Liver (tissue), 9 donors: ENCODE data around the gene XRCC6. TPM values are rescaled to one million over a fixed set of nuclear protein-coding genes. Genes with fewer than 3 reads are reported as not detected.
A peak's percentile ranks its signal among the peaks of the same experiment; 100 is the strongest.
"Not testable (repeated sequence)": the region's sequence is repeated elsewhere in the genome, so short reads cannot be mapped to it uniquely, and the experiment has no call there.

ENCODE experiments used
- DNase-seq: peaks from one replicate; pipeline ENCODE4 v3.0.0-alpha.2; 2017; ENCODE audit warnings: low spot score
- H3K27ac ChIP-seq, 2 donors: one replicate each; pipeline ENCODE4 v1.7.0; 2013; ENCODE audit warnings: inconsistent platforms in 2 of 2, low read length in 2 of 2, control low read depth in 1 of 2, low read depth in 1 of 2, mild to moderate bottlenecking in 1 of 2
- H3K27me3 ChIP-seq, 4 donors: one replicate each; pipeline versions ENCODE4 v1.6.1 to v1.7.0; 2013; ENCODE audit warnings: low read length in 3 of 4, inconsistent platforms in 1 of 4, mild to moderate bottlenecking in 1 of 4, moderate library complexity in 1 of 4; ENCODE audit not compliant: control insufficient read depth in 4 of 4, insufficient read depth in 4 of 4
- H3K36me3 ChIP-seq, 4 donors: one replicate each; pipeline versions ENCODE4 v1.6.1 to v1.7.0; 2013; ENCODE audit warnings: low read length in 3 of 4, mild to moderate bottlenecking in 3 of 4, low read depth in 1 of 4, moderate library complexity in 1 of 4; ENCODE audit not compliant: control insufficient read depth in 4 of 4, insufficient read depth in 3 of 4
- H3K4me1 ChIP-seq, 4 donors: one replicate each; pipeline versions ENCODE4 v1.6.1 to v1.7.0; 2013; ENCODE audit warnings: low read length in 3 of 4, mild to moderate bottlenecking in 3 of 4, moderate library complexity in 1 of 4; ENCODE audit not compliant: control insufficient read depth in 4 of 4, insufficient read depth in 4 of 4
- H3K4me3 ChIP-seq, 3 donors: one replicate each; pipeline versions ENCODE4 v1.6.1 to v1.7.0; 2013; ENCODE audit warnings: low read length in 3 of 3, control low read depth in 1 of 3, low read depth in 1 of 3, mild to moderate bottlenecking in 1 of 3
- H3K9ac ChIP-seq, 2 donors: one replicate each; pipeline ENCODE4 v1.7.0; 2013; ENCODE audit warnings: low read length in 2 of 2, mild to moderate bottlenecking in 2 of 2, moderate library complexity in 2 of 2, control low read depth in 1 of 2, low read depth in 1 of 2
- H3K9me3 ChIP-seq, 4 donors: one replicate each; pipeline versions ENCODE4 v1.6.1 to v1.7.0; 2013; ENCODE audit warnings: low read length in 3 of 4; ENCODE audit not compliant: control insufficient read depth in 4 of 4
- EGR1 ChIP-seq, 2 donors: IDR thresholded peaks; 2 replicates each; pipeline ENCODE4 v1.6.1; 2016 to 2018; ENCODE audit warnings: antibody characterized with exemption in 2 of 2, low read depth in 2 of 2
- FOXA1 ChIP-seq: IDR thresholded peaks from 2 replicates; pipeline ENCODE4 v1.6.1; 2016; ENCODE audit warnings: antibody characterized with exemption
- FOXA2 ChIP-seq: IDR thresholded peaks from 2 replicates; pipeline ENCODE4 v1.6.1; 2016; ENCODE audit warnings: antibody characterized with exemption
- GABPA ChIP-seq, 2 donors: IDR thresholded peaks in 1 of 2; conservative IDR thresholded peaks in 1 of 2; 2 replicates each; pipeline ENCODE4 v1.6.1; 2016; ENCODE audit warnings: antibody characterized with exemption in 2 of 2, mild to moderate bottlenecking in 1 of 2, moderate library complexity in 1 of 2
- HNF4A ChIP-seq, 2 donors: conservative IDR thresholded peaks; 2 replicates each; pipeline ENCODE4 v1.6.1; 2016; ENCODE audit warnings: antibody characterized with exemption in 2 of 2, mild to moderate bottlenecking in 2 of 2
- HNF4G ChIP-seq: IDR thresholded peaks from 2 replicates; pipeline ENCODE4 v1.6.1; 2016; ENCODE audit warnings: antibody characterized with exemption
- JUND ChIP-seq, 2 donors: IDR thresholded peaks; 2 replicates each; pipeline ENCODE4 v1.6.1; 2016; ENCODE audit warnings: antibody characterized with exemption in 2 of 2
- NR2F2 ChIP-seq: IDR thresholded peaks from 2 replicates; pipeline ENCODE4 v1.6.1; 2016; ENCODE audit warnings: antibody characterized with exemption
- RAD21 ChIP-seq, 2 donors: IDR thresholded peaks; 2 replicates each; pipeline ENCODE4 v1.6.1; 2016; ENCODE audit warnings: antibody characterized with exemption in 2 of 2, mild to moderate bottlenecking in 2 of 2
- RXRA ChIP-seq, 2 donors: IDR thresholded peaks; 2 replicates each; pipeline ENCODE4 v1.6.1; 2017 to 2018; ENCODE audit warnings: antibody characterized with exemption in 2 of 2, mild to moderate bottlenecking in 1 of 2
- SP1 ChIP-seq: IDR thresholded peaks from 2 replicates; pipeline ENCODE4 v1.6.1; 2018; ENCODE audit warnings: antibody characterized with exemption, mild to moderate bottlenecking
- TAF1 ChIP-seq: conservative IDR thresholded peaks from 2 replicates; pipeline ENCODE4 v1.6.1; 2016; ENCODE audit warnings: antibody characterized with exemption, mild to moderate bottlenecking
- YY1 ChIP-seq: IDR thresholded peaks from 2 replicates; pipeline ENCODE4 v1.6.1; 2016; ENCODE audit warnings: antibody characterized with exemption, mild to moderate bottlenecking
- WGBS: extraction: QIAGEN DNeasy Blood & Tissue Kit; methylation state at CpG from one replicate; pipeline ENCODE4 v1.1.7; 2013; 5-methylcytosine and 5-hydroxymethylcytosine counted together
- polyA plus RNA-seq, 2 donors: library from polyadenylated mRNA; stranded (reverse) in 1 of 2; unstranded in 1 of 2; fragments of 200-250 nt in 1 of 2; fragments of >200 nt in 1 of 2; fragmentation: Nextera tagmentation in 1 of 2; extraction: Ambion mirVana in 1 of 2; gene quantifications; one replicate each; pipeline versions ENCODE4 v1.2.1 to v1.2.3, GENCODE V29; 2013 to 2015
- total RNA-seq, 2 donors: library from RNA; depleted of rRNA; stranded (reverse); fragments of >200 nt; gene quantifications; one replicate each; pipeline ENCODE4 v1.2.3, GENCODE V29; 2014
- TF ChIP-seq, protein P1 (sequence below): IDR thresholded peaks from 2 replicates; pipeline ENCODE4 v1.6.1; 2016; ENCODE audit warnings: antibody characterized with exemption
- TF ChIP-seq, protein P2 (sequence below): IDR thresholded peaks from 2 replicates; pipeline ENCODE4 v1.6.1; 2016; ENCODE audit warnings: antibody characterized with exemption
- TF ChIP-seq, protein P3 (sequence below): IDR thresholded peaks from 2 replicates; pipeline ENCODE4 v1.6.1; 2016; ENCODE audit warnings: antibody characterized with exemption, mild to moderate bottlenecking
- TF ChIP-seq, protein P4 (sequence below): IDR thresholded peaks from 2 replicates; pipeline ENCODE4 v1.6.1; 2016; ENCODE audit warnings: antibody characterized with exemption
- TF ChIP-seq, protein P5 (sequence below): fragments of 150-350 bp; IDR thresholded peaks from 2 replicates; pipeline ENCODE4 v1.5.1; 2017; ENCODE audit warnings: improper control_type of control experiment, low read depth, low read length; ENCODE audit not compliant: missing input control
- donor health status: healthy.
- donor health status: healthy.
- donor health status: healthy.
- donor health status: healthy.
- donor health status: healthy.

XRCC6 gene
- total and polyA plus RNA-seq, 4 donors: 81.8 to 148 (median 96.0) TPM

DNA sequence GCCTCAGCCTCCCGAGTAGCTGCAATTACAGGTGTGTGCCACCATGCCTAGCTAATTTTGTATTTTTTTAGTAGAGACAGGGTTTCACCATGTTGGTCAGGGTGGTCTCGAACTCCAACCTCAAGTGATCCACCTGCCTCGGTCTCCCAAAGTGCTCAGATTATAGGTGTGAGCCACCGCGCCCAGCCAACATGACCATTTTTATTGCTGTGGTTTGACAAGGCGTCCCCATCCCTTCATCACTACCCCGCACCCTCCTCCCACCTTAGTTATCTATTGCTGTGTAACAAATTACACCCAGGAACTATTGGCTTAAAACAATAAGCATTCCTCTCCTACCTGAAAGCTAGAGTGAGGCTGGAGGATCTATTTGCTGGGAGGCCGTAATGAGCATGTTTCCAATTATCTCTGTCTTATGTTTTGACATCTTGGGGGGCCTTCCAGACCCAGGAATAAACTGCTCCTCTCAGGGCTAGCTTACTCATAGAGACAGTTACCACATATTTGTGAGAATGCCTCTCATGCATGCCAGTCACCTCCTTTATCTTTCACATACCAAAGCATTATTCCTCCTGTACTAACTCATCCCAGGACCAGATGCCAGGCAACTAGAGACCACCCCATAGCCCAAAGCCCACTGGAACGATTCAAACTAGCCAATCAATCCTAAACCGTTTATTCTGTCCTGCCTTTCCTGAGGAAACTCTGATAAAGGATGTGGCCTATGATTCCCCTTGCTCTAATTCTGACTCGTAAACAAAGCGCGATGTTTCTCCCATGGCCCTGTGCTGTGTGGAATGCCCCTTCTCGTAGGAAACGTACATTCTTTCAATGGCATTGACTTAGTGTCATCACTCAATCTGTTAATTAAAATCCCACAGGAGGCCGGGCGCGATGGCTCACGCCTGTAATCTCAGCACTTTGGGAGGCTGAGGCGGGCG, 48.1 kb downstream of the XRCC6 start:
- no peaks in the 10 kb centered on the region for H3K27me3 ChIP-seq
- no peak overlapping the region for H3K27ac ChIP-seq
- no peaks in the 10 kb centered on the region for H3K9me3 ChIP-seq
- peaks cover 0 to 3% (median 1%) of the 10 kb centered on the region in 4 donors for H3K4me1 ChIP-seq
- 88% methylated on average over 21 of the region's 21 CpGs for WGBS
- no peak overlapping the region for H3K4me3 ChIP-seq
- H3K9ac ChIP-seq: no peak overlapping the region
- TF ChIP-seq GABPA (IDR thresholded peaks at IDR 0.05 in 1 of 2, conservative IDR thresholded peaks at IDR 0.05 in 1 of 2): no peak
- no peak for TF ChIP-seq RAD21 (IDR thresholded peaks at IDR 0.05)
- TF ChIP-seq JUND (IDR thresholded peaks at IDR 0.05): no peak
- TF ChIP-seq FOXA1: no peak
- DNase-seq: no peak
- H3K36me3 ChIP-seq: peaks cover 0 to 15% (median 13%) of the 10 kb centered on the region in 4 donors

DNA sequence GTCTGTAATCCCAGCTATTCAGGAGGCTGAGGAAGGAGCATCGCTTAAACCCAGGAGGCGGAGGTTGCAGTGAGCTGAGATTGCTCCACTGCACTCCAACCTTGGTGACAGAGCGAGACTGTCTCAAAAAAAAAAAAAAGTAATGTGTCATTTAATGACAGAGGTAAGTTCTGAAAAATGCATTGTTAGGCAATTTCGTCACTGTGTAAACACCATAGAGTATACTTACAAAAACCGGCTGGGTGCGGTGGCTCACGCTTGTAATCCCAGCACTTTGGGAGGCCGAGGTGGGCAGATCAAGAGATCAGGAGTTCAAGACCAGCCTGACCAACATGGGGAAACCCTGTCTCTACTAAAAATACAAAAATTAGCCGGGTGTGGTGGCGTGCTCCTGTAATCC, 51.0 kb downstream of the XRCC6 start:
- DNase-seq, H3K27me3 ChIP-seq, H3K9me3 ChIP-seq, H3K27ac ChIP-seq, H3K4me1 ChIP-seq, H3K4me3 ChIP-seq, H3K9ac ChIP-seq: not testable (repeated sequence)
- peaks cover 0 to 23% (median 12%) of the 10 kb centered on the region in 4 donors for H3K36me3 ChIP-seq
- peak; percentile 24 for TF ChIP-seq FOXA2
- WGBS: 69% methylated on average over 10 of the region's 10 CpGs

DNA sequence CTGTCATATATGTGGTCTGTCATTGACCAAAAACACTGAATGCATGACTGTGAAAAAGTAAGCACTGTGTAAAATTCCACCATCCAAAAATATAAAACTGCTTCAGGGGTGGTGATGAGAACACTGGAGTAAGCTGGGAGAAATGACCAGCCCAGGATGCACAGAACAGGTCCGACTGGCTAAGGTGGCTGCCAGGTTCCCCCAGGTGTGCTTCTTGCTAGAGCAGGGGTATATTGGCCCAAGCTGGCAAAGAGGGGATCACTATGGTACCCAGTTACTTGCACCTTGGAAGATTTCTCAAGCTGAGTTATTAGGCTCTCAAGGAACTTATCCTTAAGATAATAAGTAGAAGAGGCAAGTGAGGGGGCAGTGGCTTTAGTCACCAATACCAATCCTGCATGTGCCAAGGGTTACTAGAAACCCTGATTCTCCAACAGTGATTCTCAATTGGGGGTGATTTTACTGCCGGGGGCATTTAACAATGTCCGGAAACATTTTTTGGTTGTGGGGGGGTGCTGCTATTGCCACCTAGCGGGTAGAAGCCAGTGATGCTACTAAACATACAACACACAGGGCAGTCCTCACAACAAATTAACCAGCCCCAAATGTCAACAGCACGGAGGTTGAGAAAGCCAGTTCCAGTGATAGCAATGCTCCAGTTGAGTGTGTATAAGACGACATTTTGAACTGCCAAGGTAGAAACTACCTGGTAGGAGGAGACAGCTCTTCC, 51.9 kb downstream of the XRCC6 start:
- peaks cover 0 to 28% (median 14%) of the 10 kb centered on the region in 4 donors for H3K36me3 ChIP-seq
- no peak overlapping the region for H3K27ac ChIP-seq
- no peak for DNase-seq
- TF ChIP-seq, protein P1, sequence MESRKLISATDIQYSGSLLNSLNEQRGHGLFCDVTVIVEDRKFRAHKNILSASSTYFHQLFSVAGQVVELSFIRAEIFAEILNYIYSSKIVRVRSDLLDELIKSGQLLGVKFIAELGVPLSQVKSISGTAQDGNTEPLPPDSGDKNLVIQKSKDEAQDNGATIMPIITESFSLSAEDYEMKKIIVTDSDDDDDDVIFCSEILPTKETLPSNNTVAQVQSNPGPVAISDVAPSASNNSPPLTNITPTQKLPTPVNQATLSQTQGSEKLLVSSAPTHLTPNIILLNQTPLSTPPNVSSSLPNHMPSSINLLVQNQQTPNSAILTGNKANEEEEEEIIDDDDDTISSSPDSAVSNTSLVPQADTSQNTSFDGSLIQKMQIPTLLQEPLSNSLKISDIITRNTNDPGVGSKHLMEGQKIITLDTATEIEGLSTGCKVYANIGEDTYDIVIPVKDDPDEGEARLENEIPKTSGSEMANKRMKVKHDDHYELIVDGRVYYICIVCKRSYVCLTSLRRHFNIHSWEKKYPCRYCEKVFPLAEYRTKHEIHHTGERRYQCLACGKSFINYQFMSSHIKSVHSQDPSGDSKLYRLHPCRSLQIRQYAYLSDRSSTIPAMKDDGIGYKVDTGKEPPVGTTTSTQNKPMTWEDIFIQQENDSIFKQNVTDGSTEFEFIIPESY: no peak
- peak in 1 of 2 donors; percentile 10 for TF ChIP-seq HNF4A (conservative IDR thresholded peaks at IDR 0.05)
- TF ChIP-seq, protein P2, sequence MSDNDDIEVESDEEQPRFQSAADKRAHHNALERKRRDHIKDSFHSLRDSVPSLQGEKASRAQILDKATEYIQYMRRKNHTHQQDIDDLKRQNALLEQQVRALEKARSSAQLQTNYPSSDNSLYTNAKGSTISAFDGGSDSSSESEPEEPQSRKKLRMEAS: no peak
- TF ChIP-seq SP1: peak; percentile 53
- TF ChIP-seq, protein P3, sequence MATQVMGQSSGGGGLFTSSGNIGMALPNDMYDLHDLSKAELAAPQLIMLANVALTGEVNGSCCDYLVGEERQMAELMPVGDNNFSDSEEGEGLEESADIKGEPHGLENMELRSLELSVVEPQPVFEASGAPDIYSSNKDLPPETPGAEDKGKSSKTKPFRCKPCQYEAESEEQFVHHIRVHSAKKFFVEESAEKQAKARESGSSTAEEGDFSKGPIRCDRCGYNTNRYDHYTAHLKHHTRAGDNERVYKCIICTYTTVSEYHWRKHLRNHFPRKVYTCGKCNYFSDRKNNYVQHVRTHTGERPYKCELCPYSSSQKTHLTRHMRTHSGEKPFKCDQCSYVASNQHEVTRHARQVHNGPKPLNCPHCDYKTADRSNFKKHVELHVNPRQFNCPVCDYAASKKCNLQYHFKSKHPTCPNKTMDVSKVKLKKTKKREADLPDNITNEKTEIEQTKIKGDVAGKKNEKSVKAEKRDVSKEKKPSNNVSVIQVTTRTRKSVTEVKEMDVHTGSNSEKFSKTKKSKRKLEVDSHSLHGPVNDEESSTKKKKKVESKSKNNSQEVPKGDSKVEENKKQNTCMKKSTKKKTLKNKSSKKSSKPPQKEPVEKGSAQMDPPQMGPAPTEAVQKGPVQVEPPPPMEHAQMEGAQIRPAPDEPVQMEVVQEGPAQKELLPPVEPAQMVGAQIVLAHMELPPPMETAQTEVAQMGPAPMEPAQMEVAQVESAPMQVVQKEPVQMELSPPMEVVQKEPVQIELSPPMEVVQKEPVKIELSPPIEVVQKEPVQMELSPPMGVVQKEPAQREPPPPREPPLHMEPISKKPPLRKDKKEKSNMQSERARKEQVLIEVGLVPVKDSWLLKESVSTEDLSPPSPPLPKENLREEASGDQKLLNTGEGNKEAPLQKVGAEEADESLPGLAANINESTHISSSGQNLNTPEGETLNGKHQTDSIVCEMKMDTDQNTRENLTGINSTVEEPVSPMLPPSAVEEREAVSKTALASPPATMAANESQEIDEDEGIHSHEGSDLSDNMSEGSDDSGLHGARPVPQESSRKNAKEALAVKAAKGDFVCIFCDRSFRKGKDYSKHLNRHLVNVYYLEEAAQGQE: no peak
- TF ChIP-seq, protein P4, sequence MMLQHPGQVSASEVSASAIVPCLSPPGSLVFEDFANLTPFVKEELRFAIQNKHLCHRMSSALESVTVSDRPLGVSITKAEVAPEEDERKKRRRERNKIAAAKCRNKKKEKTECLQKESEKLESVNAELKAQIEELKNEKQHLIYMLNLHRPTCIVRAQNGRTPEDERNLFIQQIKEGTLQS: no peak
- TF ChIP-seq, protein P5, sequence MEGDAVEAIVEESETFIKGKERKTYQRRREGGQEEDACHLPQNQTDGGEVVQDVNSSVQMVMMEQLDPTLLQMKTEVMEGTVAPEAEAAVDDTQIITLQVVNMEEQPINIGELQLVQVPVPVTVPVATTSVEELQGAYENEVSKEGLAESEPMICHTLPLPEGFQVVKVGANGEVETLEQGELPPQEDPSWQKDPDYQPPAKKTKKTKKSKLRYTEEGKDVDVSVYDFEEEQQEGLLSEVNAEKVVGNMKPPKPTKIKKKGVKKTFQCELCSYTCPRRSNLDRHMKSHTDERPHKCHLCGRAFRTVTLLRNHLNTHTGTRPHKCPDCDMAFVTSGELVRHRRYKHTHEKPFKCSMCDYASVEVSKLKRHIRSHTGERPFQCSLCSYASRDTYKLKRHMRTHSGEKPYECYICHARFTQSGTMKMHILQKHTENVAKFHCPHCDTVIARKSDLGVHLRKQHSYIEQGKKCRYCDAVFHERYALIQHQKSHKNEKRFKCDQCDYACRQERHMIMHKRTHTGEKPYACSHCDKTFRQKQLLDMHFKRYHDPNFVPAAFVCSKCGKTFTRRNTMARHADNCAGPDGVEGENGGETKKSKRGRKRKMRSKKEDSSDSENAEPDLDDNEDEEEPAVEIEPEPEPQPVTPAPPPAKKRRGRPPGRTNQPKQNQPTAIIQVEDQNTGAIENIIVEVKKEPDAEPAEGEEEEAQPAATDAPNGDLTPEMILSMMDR: peak; percentile 45
- TF ChIP-seq JUND (IDR thresholded peaks at IDR 0.05): no peak
- no peak for TF ChIP-seq EGR1 (IDR thresholded peaks at IDR 0.05; ENCODE audit: low read depth in 2 of 2)
- peak; percentile 10 to 57 for TF ChIP-seq RAD21 (IDR thresholded peaks at IDR 0.05)
- TF ChIP-seq FOXA2: peak; percentile 57
- peak; percentile 45 for TF ChIP-seq FOXA1
- peak; percentile 55 for TF ChIP-seq YY1
- TF ChIP-seq RXRA (IDR thresholded peaks at IDR 0.05): peak in 1 of 2 donors; percentile 25
- TF ChIP-seq GABPA (IDR thresholded peaks at IDR 0.05 in 1 of 2, conservative IDR thresholded peaks at IDR 0.05 in 1 of 2): no peak
- no peak for TF ChIP-seq TAF1
- TF ChIP-seq HNF4G: no peak
- no peak for TF ChIP-seq NR2F2
- peaks cover 0 to 2% (median 0%) of the 10 kb centered on the region in 4 donors for H3K4me1 ChIP-seq
- H3K9ac ChIP-seq: no peak overlapping the region
- no peaks in the 10 kb centered on the region for H3K27me3 ChIP-seq
- H3K9me3 ChIP-seq: no peaks in the 10 kb centered on the region
- 58% methylated on average over 6 of the region's 6 CpGs for WGBS
- H3K4me3 ChIP-seq: no peak overlapping the region
